ENCODE measurements around the gene ANKRD61.

ANKRD61 gene

GRCh38 chr7:6016653-6016966 is 14.6 kb upstream of the ANKRD61 start:
- no peaks in the 10 kb centered on the region for H3K27me3 ChIP-seq (ENCODE audit: low read depth, low read length)
- no peaks in the 10 kb centered on the region for H3K9me3 ChIP-seq (ENCODE audit: control insufficient read depth in 1 of 2, low read length in 2 of 2)
- no peak overlapping the region for H3K27ac ChIP-seq (ENCODE audit: low read length)
- H3K36me3 ChIP-seq (ENCODE audit: control insufficient read depth in 1 of 2, insufficient read depth in 2 of 2, low read length in 2 of 2) = peaks cover 35 to 53% of the 10 kb centered on the region in 2 donors
- no peak overlapping the region for H3K4me3 ChIP-seq (ENCODE audit: low read depth in 1 of 2, low read length in 2 of 2)
- peaks cover 0 to 23% of the 10 kb centered on the region in 2 donors for H3K4me1 ChIP-seq (ENCODE audit: control insufficient read depth in 1 of 2, insufficient read depth in 2 of 2, low read length in 2 of 2)

DNA sequence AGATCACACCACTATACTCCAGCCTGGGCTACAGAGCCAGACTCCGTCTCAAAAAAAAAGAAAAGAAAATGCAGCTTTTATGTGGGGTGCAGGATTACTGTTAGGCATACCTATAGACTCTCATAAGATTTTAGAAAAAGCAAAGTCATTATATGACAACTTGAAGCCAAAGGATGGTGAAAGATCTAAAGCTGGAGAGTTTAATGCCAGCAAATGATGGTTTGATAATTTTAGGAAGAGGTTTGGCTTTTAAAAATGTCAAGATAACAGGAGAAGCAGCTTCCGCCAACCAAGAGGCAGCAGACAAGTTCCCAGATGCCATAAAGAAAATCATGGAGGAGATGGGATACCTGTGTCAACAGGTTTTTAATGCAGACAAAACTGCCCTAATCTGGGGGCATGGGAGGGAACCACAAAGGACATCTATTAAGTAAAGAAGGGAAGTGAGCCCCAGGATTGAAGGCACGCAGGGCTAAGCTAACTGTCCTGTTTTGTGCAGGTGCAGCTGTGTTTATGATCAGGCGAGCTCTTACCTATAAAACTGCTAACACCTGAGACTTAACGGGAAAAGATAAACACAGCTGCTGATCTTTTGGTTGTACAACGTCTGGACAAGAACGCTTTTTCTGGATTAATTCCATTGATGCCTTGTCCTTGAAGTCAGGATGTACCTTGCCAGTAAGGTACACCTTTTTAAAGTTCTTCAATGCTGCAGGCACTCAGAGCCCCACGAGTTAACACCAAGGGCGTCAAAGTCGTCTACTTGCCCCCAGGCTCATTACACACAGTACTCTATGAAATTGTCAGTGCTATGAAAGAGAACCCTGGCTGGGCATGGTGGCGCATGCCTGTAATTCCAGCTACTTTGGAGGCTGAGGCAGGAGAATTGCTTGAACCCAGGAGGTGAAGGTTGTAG is 10.5 kb upstream of the ANKRD61 start:
- H3K9me3 ChIP-seq (ENCODE audit: control insufficient read depth in 1 of 2, low read length in 2 of 2) = no peaks in the 10 kb centered on the region
- no peaks in the 10 kb centered on the region for H3K27me3 ChIP-seq (ENCODE audit: low read depth, low read length)
- H3K27ac ChIP-seq (ENCODE audit: low read length) = no peak overlapping the region
- H3K4me3 ChIP-seq (ENCODE audit: low read depth in 1 of 2, low read length in 2 of 2) = no peak overlapping the region
- H3K36me3 ChIP-seq (ENCODE audit: control insufficient read depth in 1 of 2, insufficient read depth in 2 of 2, low read length in 2 of 2) = peaks cover 63 to 88% of the 10 kb centered on the region in 2 donors
- H3K4me1 ChIP-seq (ENCODE audit: control insufficient read depth in 1 of 2, insufficient read depth in 2 of 2, low read length in 2 of 2) = peaks cover 0 to 9% of the 10 kb centered on the region in 2 donors

- no peak overlapping the region for H3K4me3 ChIP-seq (ENCODE audit: low read depth in 1 of 2, low read length in 2 of 2)
- no peaks in the 10 kb centered on the region for H3K9me3 ChIP-seq (ENCODE audit: control insufficient read depth in 1 of 2, low read length in 2 of 2)
- peaks cover 46 to 91% of the 10 kb centered on the region in 2 donors for H3K36me3 ChIP-seq (ENCODE audit: control insufficient read depth in 1 of 2, insufficient read depth in 2 of 2, low read length in 2 of 2)
Measured at GRCh38 chr7:6022707-6023106, 8.5 kb upstream of the ANKRD61 start.

GRCh38 chr7:6023974-6024435 is 7.2 kb upstream of the ANKRD61 start:
- Histone ChIP-seq H3K4me3 (ENCODE audit: low read depth in 1 of 2, low read length in 2 of 2) (no peak overlapping the region), H3K9me3 (ENCODE audit: control insufficient read depth in 1 of 2, low read length in 2 of 2) (no peaks in the 10 kb centered on the region), H3K36me3 (ENCODE audit: control insufficient read depth in 1 of 2, insufficient read depth in 2 of 2, low read length in 2 of 2) (peaks cover 50 to 93% of the 10 kb centered on the region in 2 donors), H3K27me3 (ENCODE audit: low read depth, low read length) (no peaks in the 10 kb centered on the region), H3K4me1 (ENCODE audit: control insufficient read depth in 1 of 2, insufficient read depth in 2 of 2, low read length in 2 of 2) (no peaks in the 10 kb centered on the region), H3K27ac (ENCODE audit: low read length) (peak overlapping the region; percentile 0)

More at GRCh38 chr7:6022707-6023106, 8.5 kb upstream of the ANKRD61 start:
- H3K27me3 ChIP-seq (ENCODE audit: low read depth, low read length) = no peaks in the 10 kb centered on the region
- no peak overlapping the region for H3K27ac ChIP-seq (ENCODE audit: low read length)
- H3K4me1 ChIP-seq (ENCODE audit: control insufficient read depth in 1 of 2, insufficient read depth in 2 of 2, low read length in 2 of 2) = no peaks in the 10 kb centered on the region

GRCh38 chr7:6026011-6026819 is 5.0 kb upstream of the ANKRD61 start:
- no peaks in the 10 kb centered on the region for H3K4me1 ChIP-seq (ENCODE audit: control insufficient read depth in 1 of 2, insufficient read depth in 2 of 2, low read length in 2 of 2)
- H3K27ac ChIP-seq (ENCODE audit: low read length) = peak overlapping the region; percentile 84
- H3K36me3 ChIP-seq (ENCODE audit: control insufficient read depth in 1 of 2, insufficient read depth in 2 of 2, low read length in 2 of 2) = peaks cover 40 to 83% of the 10 kb centered on the region in 2 donors
- no peaks in the 10 kb centered on the region for H3K27me3 ChIP-seq (ENCODE audit: low read depth, low read length)
- H3K4me3 ChIP-seq (ENCODE audit: low read depth in 1 of 2, low read length in 2 of 2) = peak overlapping the region; percentile 9 to 38
- H3K9me3 ChIP-seq (ENCODE audit: control insufficient read depth in 1 of 2, low read length in 2 of 2) = no peaks in the 10 kb centered on the region

GRCh38 chr7:6026820-6027311 is 4.3 kb upstream of the ANKRD61 start:
- H3K9me3 ChIP-seq (ENCODE audit: control insufficient read depth in 1 of 2, low read length in 2 of 2) = no peaks in the 10 kb centered on the region
- peaks cover 41 to 79% of the 10 kb centered on the region in 2 donors for H3K36me3 ChIP-seq (ENCODE audit: control insufficient read depth in 1 of 2, insufficient read depth in 2 of 2, low read length in 2 of 2)
- H3K27ac ChIP-seq (ENCODE audit: low read length) = peak overlapping the region; percentile 84
- H3K27me3 ChIP-seq (ENCODE audit: low read depth, low read length) = no peaks in the 10 kb centered on the region
- peak overlapping the region in 1 of 2 donors; percentile 38 for H3K4me3 ChIP-seq (ENCODE audit: low read depth in 1 of 2, low read length in 2 of 2)
- H3K4me1 ChIP-seq (ENCODE audit: control insufficient read depth in 1 of 2, insufficient read depth in 2 of 2, low read length in 2 of 2) = no peaks in the 10 kb centered on the region

GRCh38 chr7:6027806-6028365 is 3.3 kb upstream of the ANKRD61 start:
- no peak overlapping the region for H3K27ac ChIP-seq (ENCODE audit: low read length)
- H3K27me3 ChIP-seq (ENCODE audit: low read depth, low read length) = no peaks in the 10 kb centered on the region
- no peaks in the 10 kb centered on the region for H3K4me1 ChIP-seq (ENCODE audit: control insufficient read depth in 1 of 2, insufficient read depth in 2 of 2, low read length in 2 of 2)
- H3K9me3 ChIP-seq (ENCODE audit: control insufficient read depth in 1 of 2, low read length in 2 of 2) = no peaks in the 10 kb centered on the region
- H3K4me3 ChIP-seq (ENCODE audit: low read depth in 1 of 2, low read length in 2 of 2) = no peak overlapping the region
- H3K36me3 ChIP-seq (ENCODE audit: control insufficient read depth in 1 of 2, insufficient read depth in 2 of 2, low read length in 2 of 2) = peaks cover 36 to 75% of the 10 kb centered on the region in 2 donors

- H3K36me3 ChIP-seq (ENCODE audit: control insufficient read depth in 1 of 2, insufficient read depth in 2 of 2, low read length in 2 of 2) = peaks cover 29 to 73% of the 10 kb centered on the region in 2 donors
- H3K4me1 ChIP-seq (ENCODE audit: control insufficient read depth in 1 of 2, insufficient read depth in 2 of 2, low read length in 2 of 2) = no peaks in the 10 kb centered on the region
- no peaks in the 10 kb centered on the region for H3K9me3 ChIP-seq (ENCODE audit: control insufficient read depth in 1 of 2, low read length in 2 of 2)
- no peak overlapping the region for H3K27ac ChIP-seq (ENCODE audit: low read length)
- H3K27me3 ChIP-seq (ENCODE audit: low read depth, low read length) = no peaks in the 10 kb centered on the region
- H3K4me3 ChIP-seq (ENCODE audit: low read depth in 1 of 2, low read length in 2 of 2) = no peak overlapping the region
Measured at GRCh38 chr7:6028563-6028962, 2.6 kb upstream of the ANKRD61 start.

GRCh38 chr7:6031567-6031966 is 391 bp downstream of the ANKRD61 start:
- Histone ChIP-seq H3K4me1 (ENCODE audit: control insufficient read depth in 1 of 2, insufficient read depth in 2 of 2, low read length in 2 of 2) (no peaks in the 10 kb centered on the region), H3K27me3 (ENCODE audit: low read depth, low read length) (no peaks in the 10 kb centered on the region), H3K4me3 (ENCODE audit: low read depth in 1 of 2, low read length in 2 of 2) (no peak overlapping the region), H3K9me3 (ENCODE audit: control insufficient read depth in 1 of 2, low read length in 2 of 2) (no peaks in the 10 kb centered on the region), H3K36me3 (ENCODE audit: control insufficient read depth in 1 of 2, insufficient read depth in 2 of 2, low read length in 2 of 2) (peaks cover 41 to 68% of the 10 kb centered on the region in 2 donors), H3K27ac (ENCODE audit: low read length) (no peak overlapping the region)

DNA sequence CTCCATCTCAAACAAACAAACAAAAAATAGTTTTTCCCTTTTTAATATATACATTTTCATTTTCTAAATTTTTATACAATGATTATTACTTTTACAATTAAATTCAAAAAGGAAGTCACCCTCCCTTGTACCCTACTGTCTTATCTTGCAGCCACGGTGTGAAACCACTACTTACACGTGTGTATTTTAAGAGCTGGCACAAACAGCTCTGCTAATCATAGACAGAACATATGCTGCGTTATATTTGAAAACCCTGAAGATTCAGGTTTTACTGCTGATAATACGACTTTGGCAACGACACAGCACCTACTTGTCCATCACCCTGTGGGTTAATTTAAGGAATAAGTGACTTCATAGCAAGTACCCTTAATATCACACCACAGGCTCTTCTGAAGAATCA is 991 bp downstream of the ANKRD61 start:
- Histone ChIP-seq H3K9me3 (ENCODE audit: control insufficient read depth in 1 of 2, low read length in 2 of 2) (no peaks in the 10 kb centered on the region), H3K4me1 (ENCODE audit: control insufficient read depth in 1 of 2, insufficient read depth in 2 of 2, low read length in 2 of 2) (no peaks in the 10 kb centered on the region), H3K27ac (ENCODE audit: low read length) (no peak overlapping the region), H3K27me3 (ENCODE audit: low read depth, low read length) (no peaks in the 10 kb centered on the region), H3K36me3 (ENCODE audit: control insufficient read depth in 1 of 2, insufficient read depth in 2 of 2, low read length in 2 of 2) (peaks cover 41 to 66% of the 10 kb centered on the region in 2 donors), H3K4me3 (ENCODE audit: low read depth in 1 of 2, low read length in 2 of 2) (no peak overlapping the region)

DNA sequence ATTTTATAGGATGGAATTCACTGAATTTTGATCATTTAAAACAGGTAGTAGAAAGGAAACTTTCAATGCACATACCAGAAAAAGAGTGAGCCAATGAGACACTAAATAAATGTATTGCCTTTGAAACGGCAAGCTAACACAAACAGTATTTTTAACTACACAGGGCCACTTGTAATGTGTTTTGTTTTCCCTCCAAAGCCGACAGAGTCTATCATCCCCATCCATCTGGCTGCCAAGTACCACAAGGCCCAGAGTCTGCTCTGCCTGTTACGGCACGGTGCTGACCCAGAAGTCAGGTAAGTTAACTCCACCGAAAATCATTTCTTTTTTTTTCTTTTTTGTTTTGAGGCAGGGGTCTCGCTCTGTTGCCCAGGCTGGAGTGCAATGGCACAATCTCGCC is 1.5 kb downstream of the ANKRD61 start:
- no peaks in the 10 kb centered on the region for H3K4me1 ChIP-seq (ENCODE audit: control insufficient read depth in 1 of 2, insufficient read depth in 2 of 2, low read length in 2 of 2)
- H3K9me3 ChIP-seq (ENCODE audit: control insufficient read depth in 1 of 2, low read length in 2 of 2) = no peaks in the 10 kb centered on the region
- no peaks in the 10 kb centered on the region for H3K27me3 ChIP-seq (ENCODE audit: low read depth, low read length)
- H3K36me3 ChIP-seq (ENCODE audit: control insufficient read depth in 1 of 2, insufficient read depth in 2 of 2, low read length in 2 of 2) = peaks cover 44 to 66% of the 10 kb centered on the region in 2 donors
- no peak overlapping the region for H3K4me3 ChIP-seq (ENCODE audit: low read depth in 1 of 2, low read length in 2 of 2)
- no peak overlapping the region for H3K27ac ChIP-seq (ENCODE audit: low read length)
